ENCODE data around the gene GPR55.

GPR55 gene

DNA sequence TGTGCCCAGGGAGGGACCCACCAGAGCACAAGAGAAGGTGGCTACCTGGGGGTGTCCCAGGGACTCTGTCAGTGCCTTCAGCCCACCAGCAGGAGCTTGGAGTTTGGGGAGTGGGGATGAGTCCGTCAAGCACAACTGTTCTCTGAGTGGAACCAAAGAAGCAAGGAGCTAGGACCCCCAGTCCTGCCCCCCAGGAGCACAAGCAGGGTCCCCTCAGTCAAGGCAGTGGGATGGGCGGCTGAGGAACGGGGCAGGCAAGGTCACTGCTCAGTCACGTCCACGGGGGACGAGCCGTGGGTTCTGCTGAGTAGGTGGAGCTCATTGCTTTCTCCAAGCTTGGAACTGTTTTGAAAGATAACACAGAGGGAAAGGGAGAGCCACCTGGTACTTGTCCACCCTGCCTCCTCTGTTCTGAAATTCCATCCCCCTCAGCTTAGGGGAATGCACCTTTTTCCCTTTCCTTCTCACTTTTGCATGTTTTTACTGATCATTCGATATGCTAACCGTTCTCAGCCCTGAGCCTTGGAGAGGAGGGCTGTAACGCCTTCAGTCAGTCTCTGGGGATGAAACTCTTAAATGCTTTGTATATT lies 46.3 kb downstream of the GPR55 start:
- DNase-seq: no peak

DNA sequence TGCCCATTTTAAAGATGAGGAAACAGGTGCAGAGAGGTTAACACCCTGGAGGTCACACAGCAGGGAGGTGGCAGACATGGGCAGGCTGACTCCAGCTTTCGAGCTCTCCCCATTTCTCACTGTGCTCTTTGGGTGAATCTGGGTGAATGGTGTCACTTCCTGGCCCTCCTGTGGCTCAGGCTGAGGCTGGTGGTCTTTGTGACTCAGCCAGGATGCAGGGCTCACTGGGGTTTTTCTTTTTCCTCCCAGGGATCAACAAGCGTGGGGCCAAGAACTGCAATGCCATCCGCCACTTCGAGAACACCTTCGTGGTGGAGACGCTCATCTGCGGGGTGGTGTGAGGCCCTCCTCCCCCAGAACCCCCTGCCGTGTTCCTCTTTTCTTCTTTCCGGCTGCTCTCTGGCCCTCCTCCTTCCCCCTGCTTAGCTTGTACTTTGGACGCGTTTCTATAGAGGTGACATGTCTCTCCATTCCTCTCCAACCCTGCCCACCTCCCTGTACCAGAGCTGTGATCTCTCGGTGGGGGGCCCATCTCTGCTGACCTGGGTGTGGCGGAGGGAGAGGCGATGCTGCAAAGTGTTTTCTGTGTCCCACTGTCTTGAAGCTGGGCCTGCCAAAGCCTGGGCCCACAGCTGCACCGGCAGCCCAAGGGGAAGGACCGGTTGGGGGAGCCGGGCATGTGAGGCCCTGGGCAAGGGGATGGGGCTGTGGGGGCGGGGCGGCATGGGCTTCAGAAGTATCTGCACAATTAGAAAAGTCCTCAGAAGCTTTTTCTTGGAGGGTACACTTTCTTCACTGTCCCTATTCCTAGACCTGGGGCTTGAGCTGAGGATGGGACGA lies 47.1 kb downstream of the GPR55 start:
- no peak for DNase-seq

DNA sequence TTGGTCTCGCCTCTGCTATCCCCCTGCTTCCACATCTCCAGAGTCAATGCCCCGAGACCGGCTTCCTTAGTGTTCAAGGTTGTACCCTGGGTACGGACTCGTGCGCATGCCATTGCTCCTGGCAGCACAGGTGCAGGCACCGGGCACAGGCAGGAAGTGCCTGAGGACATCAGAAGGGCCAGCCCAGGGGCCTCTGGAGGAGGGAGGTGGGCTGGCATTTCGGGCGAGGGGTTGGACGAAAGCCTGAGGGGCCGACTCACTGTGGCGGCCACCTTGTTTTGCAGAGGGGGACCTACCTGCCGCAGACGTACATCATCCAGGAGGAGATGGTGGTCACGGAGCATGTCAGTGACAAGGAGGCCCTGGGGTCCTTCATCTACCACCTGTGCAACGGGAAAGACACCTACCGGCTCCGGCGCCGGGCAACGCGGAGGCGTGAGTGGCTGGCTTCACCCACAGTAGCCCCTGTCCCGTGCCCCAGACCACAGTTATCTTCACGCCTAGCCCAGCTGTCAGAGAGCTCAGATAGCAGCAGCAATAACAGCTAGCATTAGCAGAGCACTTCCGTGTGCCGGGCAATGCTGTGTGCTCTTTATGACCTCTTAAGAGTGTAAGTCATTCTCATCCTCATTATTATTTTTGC lies 47.8 kb downstream of the GPR55 start:
- no peak for DNase-seq

DNA sequence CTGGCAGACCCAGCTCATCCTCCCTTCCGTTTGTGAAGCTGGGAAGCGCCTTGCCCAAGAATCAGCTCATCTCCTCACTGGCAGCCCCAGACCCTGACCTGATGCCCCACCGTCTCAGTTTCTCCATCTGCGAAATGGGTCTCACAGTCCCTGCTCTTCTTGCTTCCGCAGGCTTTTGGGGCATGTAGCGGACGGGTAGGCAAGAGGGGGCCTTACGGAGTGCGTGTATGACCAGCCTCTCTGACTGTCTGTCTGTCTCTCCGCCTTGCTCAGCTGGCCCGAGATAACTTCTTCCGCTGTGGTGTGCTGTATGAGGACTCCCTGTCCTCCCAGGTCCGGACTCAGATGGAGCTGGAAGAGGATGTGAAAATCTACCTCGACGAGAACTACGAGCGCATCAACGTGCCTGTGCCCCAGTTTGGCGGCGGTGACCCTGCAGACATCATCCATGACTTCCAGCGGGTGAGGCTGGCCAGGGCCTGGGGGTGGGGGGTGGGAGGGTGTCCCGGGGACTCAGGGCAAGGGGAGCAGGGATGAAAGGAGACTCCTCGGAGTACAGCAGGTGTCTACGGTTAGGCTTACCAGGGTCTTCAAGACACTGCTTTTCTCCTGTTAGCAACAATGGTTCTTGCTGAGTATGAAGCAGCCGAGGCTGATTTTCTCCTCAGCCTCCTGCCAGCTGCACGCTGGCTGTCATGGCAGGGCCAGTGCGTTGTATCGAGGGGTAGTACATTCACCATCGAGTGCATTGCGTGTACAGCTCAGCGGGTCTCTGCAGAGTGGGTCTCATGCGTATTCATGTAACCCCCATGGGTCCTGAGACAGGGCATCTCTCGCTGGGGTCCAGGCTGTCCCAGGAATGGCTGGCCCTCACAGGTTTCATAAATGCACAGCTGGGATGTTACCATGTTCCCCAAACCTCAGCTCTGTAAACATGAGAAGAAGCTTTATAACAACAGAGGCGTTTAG lies 49.4 kb downstream of the GPR55 start:
- no peak for DNase-seq

DNA sequence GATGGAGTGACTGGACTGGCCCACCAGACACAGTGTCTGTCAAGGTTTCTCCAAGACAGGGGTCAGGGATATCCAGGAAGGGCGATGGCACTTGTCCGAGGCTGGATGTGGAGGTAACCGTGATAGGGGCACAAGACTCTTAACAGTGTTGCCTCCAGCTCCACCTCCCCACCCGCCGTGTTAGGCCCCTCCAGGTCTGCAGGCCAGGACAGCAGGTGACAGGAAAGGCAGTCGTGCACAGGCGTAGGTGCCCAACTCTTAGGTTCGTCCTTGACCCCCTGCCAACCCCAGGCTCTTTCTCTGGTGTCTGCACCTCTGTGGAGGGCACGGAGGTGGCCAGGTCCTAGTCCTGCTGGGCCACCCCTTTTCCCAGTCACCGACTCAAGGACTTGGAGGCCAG lies 50.2 kb downstream of the GPR55 start:
- no peak for DNase-seq

DNA sequence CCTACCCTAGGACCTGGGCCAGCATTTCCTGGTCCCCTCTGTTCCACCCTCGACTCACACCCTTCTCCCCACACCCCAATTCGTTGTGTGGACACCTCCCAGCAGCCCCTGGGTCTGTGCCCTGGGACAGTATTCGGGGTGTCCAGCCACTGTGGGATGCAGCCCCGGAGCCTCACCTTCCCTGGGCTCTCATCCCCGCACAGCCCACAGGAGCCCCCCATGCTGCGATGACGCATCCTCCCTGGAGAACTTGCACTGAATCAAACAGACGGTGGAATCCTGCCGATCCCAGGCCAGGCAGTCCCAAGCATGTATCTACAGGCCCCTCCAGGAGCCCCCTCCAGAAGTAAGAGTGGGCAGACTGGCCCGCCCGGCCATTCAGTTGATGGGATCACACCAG lies 50.6 kb downstream of the GPR55 start:
- DNase-seq: no peak

DNA sequence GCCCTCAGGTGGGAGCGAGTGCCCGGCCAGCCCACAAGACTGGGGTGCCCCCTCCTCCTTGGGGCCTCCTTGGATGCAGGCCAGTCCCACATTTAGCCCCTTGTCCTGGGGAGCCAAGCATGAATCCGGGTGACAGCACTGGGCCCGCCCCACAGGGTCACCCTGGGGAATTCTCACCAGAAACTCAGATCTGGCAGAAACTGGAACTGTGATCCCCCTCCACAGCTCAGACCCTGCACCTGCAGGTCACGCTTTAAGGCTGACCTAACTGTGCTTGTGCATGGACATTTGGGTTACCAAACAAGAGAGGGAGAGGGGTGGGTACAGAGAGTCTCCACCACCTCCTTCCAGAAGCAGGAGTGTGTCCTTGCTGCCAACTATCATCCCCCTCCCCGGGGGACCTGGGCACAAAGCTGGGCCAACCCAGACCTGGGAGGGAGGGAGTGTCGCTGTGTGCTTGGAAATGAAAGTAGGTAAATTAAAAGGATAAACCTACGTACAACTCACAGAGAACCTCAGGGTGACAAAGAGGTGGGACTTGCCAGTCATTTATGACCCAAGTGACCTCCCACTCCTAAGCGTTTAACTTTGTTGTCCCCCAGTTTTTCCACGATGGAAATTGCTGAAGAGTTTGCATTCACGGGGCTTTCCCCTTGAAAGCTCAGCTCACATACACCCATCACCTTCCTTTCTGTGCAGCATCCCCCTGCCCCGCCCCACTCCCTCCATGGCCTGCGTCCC lies 51.2 kb downstream of the GPR55 start:
- DNase-seq: no peak

DNA sequence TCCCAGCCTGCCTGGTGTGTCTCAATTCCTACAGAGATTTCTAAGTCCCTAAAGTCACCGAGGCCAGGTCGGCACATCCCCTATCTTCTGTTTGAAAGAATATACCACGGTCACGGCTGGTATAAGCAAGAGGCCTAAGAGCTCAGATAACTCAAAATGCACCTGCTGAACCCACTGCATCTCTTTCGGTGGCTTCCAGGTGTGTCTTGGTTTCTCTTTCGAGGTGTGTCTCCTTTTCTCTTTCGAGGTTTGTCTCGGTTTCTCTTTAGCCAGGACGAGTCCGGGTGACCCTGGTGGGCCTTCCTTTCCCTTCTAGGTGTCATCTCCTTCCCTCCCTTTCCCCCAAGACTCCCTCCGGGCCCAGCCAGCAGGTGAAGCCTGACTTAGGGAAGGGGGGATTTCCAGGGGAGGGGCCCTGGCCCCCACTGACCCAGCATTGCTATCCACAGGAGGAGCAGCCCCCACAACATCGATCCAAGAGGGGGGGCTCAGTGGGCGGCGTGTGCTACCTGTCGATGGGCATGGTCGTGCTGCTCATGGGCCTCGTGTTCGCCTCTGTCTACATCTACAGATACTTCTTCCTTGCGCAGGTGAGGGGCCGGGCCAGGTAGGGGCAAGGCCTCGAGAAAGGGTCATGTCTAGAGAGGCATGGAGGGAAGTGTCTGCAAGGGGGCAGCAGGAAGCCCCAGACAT lies 51.9 kb downstream of the GPR55 start:
- no peak for DNase-seq

DNA sequence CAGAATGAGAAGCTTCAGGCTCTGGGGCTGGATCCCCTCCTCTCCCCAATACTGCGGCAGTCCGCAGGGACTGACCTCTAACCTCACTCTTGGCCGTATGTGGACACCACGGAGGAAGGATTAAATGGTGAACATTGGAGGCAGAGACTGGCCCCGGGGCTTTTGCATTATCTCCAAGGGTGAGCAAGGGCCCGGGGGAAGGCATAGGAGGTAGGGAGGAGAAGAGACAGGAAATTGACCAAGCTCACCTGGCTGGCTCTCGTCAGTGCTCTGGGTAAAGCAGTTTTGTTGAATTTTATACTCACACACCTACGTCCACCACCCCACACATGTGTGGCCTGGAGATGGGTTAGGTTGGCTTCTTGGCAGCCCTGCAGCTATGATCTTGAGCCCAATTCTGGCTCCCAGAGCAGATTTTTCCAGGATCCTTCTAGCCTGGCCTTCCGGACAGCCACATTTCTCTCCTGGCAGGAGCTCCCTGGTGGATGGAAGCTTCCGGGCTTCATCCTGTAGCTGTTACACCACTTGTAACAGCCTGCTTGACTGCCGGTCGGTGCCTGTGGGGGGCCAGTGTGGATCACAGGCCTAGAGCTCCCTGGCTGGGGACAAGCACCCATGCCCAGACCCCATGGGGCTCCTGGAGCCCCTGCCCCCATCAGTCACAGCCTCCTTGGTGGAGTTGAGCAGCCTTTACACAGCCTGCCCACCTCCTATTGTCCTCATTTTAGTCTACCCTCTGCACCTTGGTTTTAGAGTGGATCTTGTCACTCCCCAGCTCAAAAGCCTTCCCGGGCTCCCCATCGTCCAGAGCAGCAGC lies 52.7 kb downstream of the GPR55 start:
- DNase-seq: no peak

DNA sequence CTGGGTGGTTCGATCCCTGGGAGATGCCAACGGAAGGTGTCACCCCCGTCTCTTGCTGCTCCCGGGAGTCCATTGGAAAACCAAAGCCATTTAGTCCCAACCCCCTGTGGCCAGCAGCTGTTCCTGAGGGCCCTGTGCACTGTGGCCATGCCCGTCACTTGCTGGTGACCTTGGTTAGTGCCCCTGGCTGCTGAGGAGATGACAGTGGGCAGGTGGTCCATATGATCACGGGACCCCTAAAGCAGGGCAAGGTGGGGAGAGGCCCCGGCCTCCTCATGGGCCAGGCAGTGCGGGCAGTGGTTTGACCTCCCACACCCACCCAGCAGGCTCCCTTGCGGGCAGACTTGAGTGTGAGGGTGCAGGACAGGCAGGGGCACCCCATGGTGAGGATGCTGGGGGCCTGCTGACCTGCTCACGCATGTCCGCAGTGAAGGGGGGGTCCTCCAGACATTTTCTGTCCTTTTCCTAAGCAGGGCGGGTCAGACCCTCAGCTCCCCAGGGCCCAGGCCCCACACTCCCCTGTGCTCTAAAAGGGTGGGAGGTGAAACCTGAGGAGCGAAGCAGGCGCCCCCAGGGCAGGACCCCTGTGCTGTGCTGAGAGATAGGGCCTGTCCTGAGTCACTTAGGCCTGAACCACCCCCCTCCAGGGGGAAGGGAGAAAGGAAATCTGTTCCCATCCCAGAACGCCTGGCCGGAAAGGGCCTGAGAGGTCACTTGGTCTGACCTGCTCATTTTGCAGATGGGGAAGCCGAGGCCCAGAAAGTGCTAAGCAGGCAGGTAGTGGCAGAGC lies 53.5 kb downstream of the GPR55 start:
- DNase-seq: no peak

DNA sequence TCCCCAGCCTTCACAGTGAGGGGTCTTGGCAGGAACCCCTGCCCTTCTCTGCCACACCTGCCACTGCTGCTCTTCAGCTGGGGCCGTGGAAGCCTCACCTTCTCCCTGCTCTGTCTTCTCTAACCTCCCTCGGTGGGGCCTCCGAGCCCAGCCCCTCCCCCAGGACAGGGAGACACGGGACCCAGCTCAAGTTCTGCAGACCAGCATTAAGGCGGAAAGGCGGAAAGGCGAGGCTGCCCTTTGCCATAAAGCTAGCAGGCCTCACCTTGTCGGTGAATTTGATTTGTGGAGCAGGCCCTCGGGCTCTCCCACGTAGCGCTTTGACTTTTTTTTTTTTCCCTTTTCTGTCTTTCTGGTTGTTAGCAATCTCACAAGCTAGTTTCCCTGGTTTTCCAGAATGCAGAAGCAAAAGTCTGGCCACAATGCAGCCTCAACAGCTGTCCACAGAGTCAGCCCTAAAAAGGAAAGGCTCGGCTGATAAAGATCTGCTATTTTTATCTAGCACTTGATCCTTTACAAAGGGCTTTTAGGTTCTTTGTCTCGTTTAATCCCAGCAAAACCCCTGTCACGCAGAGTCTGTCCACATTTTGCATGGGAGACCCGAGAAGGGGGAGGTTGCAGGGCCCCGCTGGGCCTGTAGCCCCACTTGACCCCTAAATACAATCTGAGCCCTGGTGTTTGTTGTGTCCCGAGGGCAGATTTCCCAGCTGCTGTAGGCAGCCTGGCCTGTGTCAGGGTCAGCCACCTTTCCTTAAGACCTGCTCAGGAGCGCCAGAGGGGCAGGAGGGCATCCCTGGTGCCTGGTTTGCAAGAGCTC lies 54.3 kb downstream of the GPR55 start:
- DNase-seq: no peak

DNA sequence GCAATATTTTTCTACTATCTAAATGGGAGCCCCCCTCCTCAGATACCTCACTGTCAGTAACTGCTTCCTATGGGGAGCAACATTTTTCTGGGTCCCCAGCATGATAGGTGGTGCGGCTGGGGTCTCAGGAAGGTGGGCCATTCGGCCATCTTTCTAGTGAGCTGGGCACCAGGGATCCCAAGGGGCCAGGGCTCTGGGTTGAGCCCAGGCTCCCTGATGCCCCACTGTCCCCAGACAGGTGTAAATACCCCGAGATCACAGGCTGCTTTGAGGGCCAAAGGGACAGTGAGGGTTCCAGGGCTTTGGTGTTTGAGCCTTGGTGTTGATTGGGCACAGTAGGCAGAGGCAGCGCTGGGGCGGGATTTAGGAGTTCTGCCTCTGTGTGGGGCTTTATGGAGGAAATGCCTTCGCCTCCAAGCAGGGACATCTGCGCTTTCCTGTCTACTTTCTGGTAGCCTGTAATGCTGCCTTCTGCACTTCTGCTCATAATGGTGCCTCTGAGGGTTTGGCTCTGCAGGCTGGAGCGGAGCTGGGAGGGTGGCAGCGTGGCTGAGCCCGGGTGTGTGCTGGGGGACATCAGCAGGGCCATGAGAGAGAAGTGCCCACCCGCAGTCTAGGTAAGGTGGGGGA lies 55.0 kb downstream of the GPR55 start:
- no peak for DNase-seq

DNA sequence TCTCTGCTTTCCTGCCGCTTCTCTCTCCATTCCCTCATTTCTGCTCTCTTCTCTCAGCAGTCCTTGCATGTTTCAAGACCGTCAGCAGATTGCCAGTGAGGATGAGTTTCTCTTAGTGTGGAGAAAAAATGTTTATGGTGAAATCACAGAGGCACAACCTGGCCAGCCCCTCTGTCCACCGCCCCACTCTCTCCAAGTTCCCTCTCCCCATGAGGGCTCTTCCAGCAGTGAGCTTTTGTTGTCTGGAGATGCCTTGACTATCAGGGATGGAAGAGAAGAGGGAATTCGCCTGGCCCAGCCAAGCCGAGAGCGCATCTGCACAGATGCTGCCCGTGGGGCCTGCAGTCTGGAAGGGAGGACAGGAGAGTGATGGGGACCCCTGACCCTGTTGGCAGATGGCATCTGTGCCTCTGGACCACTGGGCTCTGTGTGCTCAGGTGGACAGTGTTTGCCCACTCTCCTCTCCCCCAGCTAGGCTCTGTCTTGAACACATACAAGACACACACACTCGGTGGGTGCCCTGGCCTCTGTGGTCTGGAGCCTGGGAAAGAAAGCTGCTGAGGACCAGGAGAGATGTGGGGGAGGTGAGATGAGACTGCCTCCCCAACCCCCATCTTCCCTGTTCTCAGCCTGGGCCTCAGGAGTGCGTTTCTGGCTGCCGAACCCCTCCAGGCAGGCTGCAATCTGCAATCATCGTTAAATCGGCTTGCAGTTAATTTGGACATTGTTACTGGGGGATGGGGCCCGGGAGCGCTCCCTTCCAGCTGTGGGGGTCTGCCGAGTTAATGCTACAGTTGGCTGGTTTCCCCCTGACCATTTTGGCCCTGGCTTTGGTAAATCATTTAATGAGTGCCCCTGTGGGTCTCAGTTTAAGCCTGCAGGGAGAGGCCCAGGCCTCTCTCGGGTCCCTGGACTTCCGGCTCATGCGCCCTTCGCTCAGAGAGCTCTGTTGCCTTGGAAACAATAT lies 55.8 kb downstream of the GPR55 start:
- no peak for DNase-seq

DNA sequence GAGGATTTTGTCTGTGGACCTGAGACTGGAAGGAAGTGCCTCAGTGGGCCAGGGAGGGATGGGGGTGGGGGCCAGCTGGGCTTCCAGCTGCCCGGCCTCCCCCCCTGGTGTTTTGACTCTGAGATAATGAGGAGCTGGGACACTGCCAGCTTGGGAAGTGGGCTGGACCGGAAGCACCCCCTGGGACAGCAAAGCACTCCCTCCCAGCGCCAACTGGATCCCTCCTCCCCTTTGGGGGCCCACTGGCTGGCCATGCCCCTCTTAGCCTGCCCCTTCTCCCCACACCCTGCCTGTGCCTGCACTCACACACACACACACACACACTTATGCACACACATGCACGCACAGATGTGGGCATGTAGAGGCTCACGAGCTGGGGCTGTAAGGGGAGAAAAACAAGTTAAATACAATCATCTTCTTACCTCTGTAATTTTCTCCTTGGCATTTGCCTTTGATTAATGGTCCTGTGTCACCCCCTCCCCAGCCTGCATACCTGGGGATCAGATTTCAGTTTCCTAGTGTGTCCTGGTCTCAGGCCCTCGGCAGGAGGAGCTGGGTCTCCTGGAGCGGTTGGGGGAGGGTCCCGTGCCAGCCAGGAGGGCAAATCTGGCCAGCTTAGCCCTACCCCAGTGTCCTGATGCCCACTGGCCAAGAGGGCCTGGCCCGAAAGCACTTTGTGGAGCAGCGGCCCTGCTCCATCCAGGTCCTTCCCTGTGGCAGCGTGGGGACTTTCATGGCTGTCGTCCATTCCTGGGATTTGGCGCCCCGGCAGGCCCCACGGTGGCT lies 56.7 kb downstream of the GPR55 start:
- DNase-seq: no peak

DNA sequence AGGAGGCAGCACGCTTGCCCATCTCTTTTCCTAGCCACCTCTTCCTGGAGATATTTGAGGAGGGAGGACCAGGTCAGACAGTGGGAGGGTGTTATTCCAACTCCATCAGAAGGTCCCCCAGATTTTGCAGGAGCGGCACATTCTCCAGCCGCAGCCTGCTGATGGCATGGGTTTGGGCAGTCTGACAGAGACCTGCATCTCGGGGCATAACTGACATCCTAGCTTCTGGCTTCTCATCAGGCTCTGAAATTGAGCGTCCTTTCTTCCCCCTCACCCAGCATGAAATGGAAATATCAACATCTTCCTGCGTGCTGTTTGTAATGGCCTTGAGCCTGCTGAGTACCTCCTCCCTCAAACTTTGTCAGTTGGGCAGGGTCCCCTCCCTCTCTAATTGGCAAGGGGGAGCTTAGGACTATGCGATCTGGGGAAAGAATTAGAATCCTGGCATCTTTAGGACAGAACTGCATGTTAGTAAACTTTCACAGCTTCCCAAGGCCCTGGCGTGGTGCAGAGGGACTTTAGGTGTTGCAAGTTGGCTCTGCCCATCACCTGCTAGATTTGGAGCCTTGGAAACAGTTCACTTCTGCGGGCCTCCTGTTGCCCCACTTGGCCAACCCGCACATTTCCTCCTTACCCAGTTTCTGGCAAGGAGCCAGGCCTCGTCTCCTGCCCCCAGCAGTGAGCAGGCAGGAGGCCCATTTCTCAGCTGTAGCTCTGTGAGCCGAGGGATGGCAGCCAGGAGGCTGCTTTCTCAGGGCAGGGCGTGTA lies 58.1 kb downstream of the GPR55 start:
- peak; percentile 59 for DNase-seq

All from fibroblast of skin of back (primary cell).